Forelimb muscle (tissue), 1 donor: ENCODE measurements around the gene SNX6. TPM values are rescaled to one million over a fixed set of nuclear protein-coding genes. Genes with fewer than 3 reads are reported as not detected.
"Not testable (repeated sequence)": the region's sequence is repeated elsewhere in the genome, so short reads cannot be mapped to it uniquely, and the experiment has no call there.

Experiments
- DNase-seq: peaks from one replicate; pipeline ENCODE4 v3.0.0-alpha.2; 2013; ENCODE audit warnings: low read depth
- polyA plus RNA-seq: library from polyadenylated mRNA; unstranded; fragments of 120-200 nt; gene quantifications from one replicate; pipeline ENCODE4 v1.2.1, GENCODE V29; 2013; ENCODE audit not compliant: insufficient read length

SNX6 gene
- polyA plus RNA-seq, 1 donor, result 68.1 TPM

- DNase-seq, result not testable (repeated sequence)
These were observed 4.4 kb upstream of the SNX6 start for GRCh38 chr14:34634360-34634771.

GRCh38 chr14:34633742-34634141, 3.8 kb upstream of the SNX6 start:
- DNase-seq, result no peak

- DNase-seq, result no peak
These were observed 2.5 kb upstream of the SNX6 start for GRCh38 chr14:34632411-34632978.

GRCh38 chr14:34629344-34629656, 648 bp downstream of the SNX6 start:
- DNase-seq, result no peak

- no peak for DNase-seq
These were observed 1.2 kb downstream of the SNX6 start for GRCh38 chr14:34628681-34629135.

- DNase-seq, result no peak
These were observed 6.4 kb downstream of the SNX6 start for GRCh38 chr14:34623506-34623905.

GRCh38 chr14:34620839-34621238, 9.1 kb downstream of the SNX6 start:
- DNase-seq, result no peak

GRCh38 chr14:34620115-34620514, 9.8 kb downstream of the SNX6 start:
- no peak for DNase-seq

- DNase-seq, result no peak
These were observed 10.5 kb downstream of the SNX6 start for GRCh38 chr14:34619471-34619870.

- DNase-seq, result no peak
These were observed 13.6 kb downstream of the SNX6 start for GRCh38 chr14:34616360-34616759.

- DNase-seq, result no peak
These were observed 14.4 kb downstream of the SNX6 start for GRCh38 chr14:34615507-34615906.

- no peak for DNase-seq
These were observed 15.3 kb downstream of the SNX6 start for GRCh38 chr14:34614638-34615037.

- no peak for DNase-seq
These were observed 19.8 kb downstream of the SNX6 start for GRCh38 chr14:34610101-34610500.

- DNase-seq, result no peak
These were observed 24.5 kb downstream of the SNX6 start for GRCh38 chr14:34605461-34605860.

- no peak for DNase-seq
These were observed 25.0 kb downstream of the SNX6 start for GRCh38 chr14:34604995-34605394.

GRCh38 chr14:34596891-34597290, 33.1 kb downstream of the SNX6 start:
- DNase-seq, result no peak

GRCh38 chr14:34593740-34594375, 36.1 kb downstream of the SNX6 start:
- DNase-seq, result no peak

- no peak for DNase-seq
These were observed 37.3 kb downstream of the SNX6 start for GRCh38 chr14:34592623-34593022.

- no peak for DNase-seq
These were observed 46.4 kb downstream of the SNX6 start for GRCh38 chr14:34583525-34583924.

GRCh38 chr14:34582117-34582680, 47.7 kb downstream of the SNX6 start:
- no peak for DNase-seq

- DNase-seq, result no peak
These were observed 49.6 kb downstream of the SNX6 start for GRCh38 chr14:34580381-34580780.

- no peak for DNase-seq
These were observed 58.2 kb downstream of the SNX6 start for GRCh38 chr14:34571771-34572170.

GRCh38 chr14:34569750-34570149, 60.2 kb downstream of the SNX6 start:
- DNase-seq, result no peak

GRCh38 chr14:34568803-34569202, 61.1 kb downstream of the SNX6 start:
- no peak for DNase-seq
